Mesendoderm (in vitro differentiated cells): ENCODE data around the gene ZNF428.

ENCODE experiments used
- DNase-seq: peaks from one replicate; pipeline ENCODE4 v3.0.0; 2013
- H2AK5ac ChIP-seq: 2 replicates; pipeline ENCODE4 v1.6.1; 2013; ENCODE audit warnings: low read length, inconsistent platforms
- H2BK120ac ChIP-seq: 2 replicates; pipeline ENCODE4 v1.6.1; 2013; ENCODE audit warnings: low read depth, mild to moderate bottlenecking, low read length, moderate library complexity, mixed read lengths
- H2BK15ac ChIP-seq: replicated peaks from 2 replicates; pipeline ENCODE4 v1.6.1; 2013; ENCODE audit warnings: low read depth, mild to moderate bottlenecking, moderate library complexity
- H2BK5ac ChIP-seq: 2 replicates; pipeline ENCODE4 v1.6.1; 2013; ENCODE audit warnings: low read length, inconsistent platforms
- H3K18ac ChIP-seq: 2 replicates; pipeline ENCODE4 v1.6.1; 2013; ENCODE audit warnings: mild to moderate bottlenecking, low read length, mixed read lengths
- H3K23ac ChIP-seq: one replicate; pipeline ENCODE4 v1.6.1; 2013; ENCODE audit warnings: low read length
- H3K27ac ChIP-seq: 2 replicates; pipeline ENCODE4 v1.5.1; 2013; ENCODE audit warnings: low read depth, mild to moderate bottlenecking, inconsistent platforms, low read length, moderate library complexity
- H3K27me3 ChIP-seq: 2 replicates; pipeline ENCODE4 v1.6.1; 2013; ENCODE audit warnings: low read length, control low read depth, mild to moderate bottlenecking, inconsistent platforms; ENCODE audit not compliant: insufficient read depth, poor library complexity
- H3K36me3 ChIP-seq: 2 replicates; pipeline ENCODE4 v1.6.1; 2013; ENCODE audit warnings: low read length, inconsistent platforms; ENCODE audit not compliant: control insufficient read depth, insufficient read depth
- H3K4ac ChIP-seq: one replicate; pipeline ENCODE4 v1.6.1; 2013; ENCODE audit warnings: low read depth, mild to moderate bottlenecking, low read length, moderate library complexity
- H3K4me1 ChIP-seq: 2 replicates; pipeline ENCODE4 v1.6.1; 2013; ENCODE audit warnings: low read depth, low read length, inconsistent platforms; ENCODE audit not compliant: control insufficient read depth
- H3K4me2 ChIP-seq: 2 replicates; pipeline ENCODE4 v1.6.1; 2013; ENCODE audit warnings: low read length
- H3K4me3 ChIP-seq: 2 replicates; pipeline ENCODE4 v1.5.1; 2013; ENCODE audit warnings: mild to moderate bottlenecking, low read length
- H3K56ac ChIP-seq: one replicate; pipeline ENCODE4 v1.6.1; 2013; ENCODE audit warnings: low read length
- H3K79me1 ChIP-seq: 2 replicates; pipeline ENCODE4 v1.6.1; 2013; ENCODE audit warnings: low read length, inconsistent platforms
- H3K79me2 ChIP-seq: 2 replicates; pipeline ENCODE4 v1.6.1; 2013; ENCODE audit warnings: mild to moderate bottlenecking, low read length; ENCODE audit not compliant: control insufficient read depth, insufficient read depth
- H3K9ac ChIP-seq: 2 replicates; pipeline ENCODE4 v1.6.1; 2013; ENCODE audit warnings: low read length, inconsistent platforms
- H4K5ac ChIP-seq: one replicate; pipeline ENCODE4 v1.6.1; 2013; ENCODE audit warnings: low read length
- H4K8ac ChIP-seq: one replicate; pipeline ENCODE4 v1.6.1; 2013; ENCODE audit warnings: low read depth, mild to moderate bottlenecking, control low read depth, low read length, moderate library complexity
- WGBS: extraction: QIAGEN DNeasy Blood & Tissue Kit; methylation state at CpG from one replicate; pipeline ENCODE4 v1.1.7; 2013; ENCODE audit warnings: low lambda C conversion rate, missing lambda C conversion rate; ENCODE audit not compliant: insufficient coverage; ENCODE audit errors: extremely low coverage; 5-methylcytosine and 5-hydroxymethylcytosine counted together

Gene ZNF428

GRCh38 chr19:43620061-43621001 is 902 bp upstream of the ZNF428 start:
- peak overlapping the region; percentile 66 for H3K4ac ChIP-seq
- H2BK120ac ChIP-seq = no peak overlapping the region
- H3K4me3 ChIP-seq = no peak overlapping the region
- H3K18ac ChIP-seq = peak overlapping the region; percentile 44
- H3K56ac ChIP-seq = peak overlapping the region; percentile 78
- no CpG with 5 or more reads among the region's 23 CpGs for WGBS
- no peaks in the 10 kb centered on the region for H3K36me3 ChIP-seq
- peak overlapping the region; percentile 14 for H3K27ac ChIP-seq
- H2BK15ac ChIP-seq = no peak overlapping the region
- H3K79me1 ChIP-seq = no peaks in the 10 kb centered on the region
- no peak overlapping the region for H4K8ac ChIP-seq
- no peaks in the 10 kb centered on the region for H3K27me3 ChIP-seq
- H3K79me2 ChIP-seq = no peaks in the 10 kb centered on the region
- no peak for DNase-seq
- H3K9ac ChIP-seq = peak overlapping the region; percentile 59
- no peak overlapping the region for H2BK5ac ChIP-seq
- H3K23ac ChIP-seq = no peak overlapping the region
- H2AK5ac ChIP-seq = no peak overlapping the region
- H3K4me2 ChIP-seq = peak overlapping the region; percentile 44
- no peaks in the 10 kb centered on the region for H3K4me1 ChIP-seq
- no peak overlapping the region for H4K5ac ChIP-seq

GRCh38 chr19:43618921-43619261 is 538 bp downstream of the ZNF428 start:
- H3K79me1 ChIP-seq = peaks cover 1% of the 10 kb centered on the region
- no peaks in the 10 kb centered on the region for H3K79me2 ChIP-seq
- H3K18ac ChIP-seq = peak overlapping the region; percentile 77
- DNase-seq = no peak
- no peak overlapping the region for H2BK15ac ChIP-seq
- no peaks in the 10 kb centered on the region for H3K27me3 ChIP-seq
- no peaks in the 10 kb centered on the region for H3K4me1 ChIP-seq
- H3K4ac ChIP-seq = no peak overlapping the region
- H3K4me3 ChIP-seq = peak overlapping the region; percentile 18
- no peak overlapping the region for H2BK5ac ChIP-seq
- H3K9ac ChIP-seq = peak overlapping the region; percentile 71
- no peak overlapping the region for H3K23ac ChIP-seq
- no peak overlapping the region for H4K8ac ChIP-seq
- peak overlapping the region; percentile 77 for H3K56ac ChIP-seq
- H3K36me3 ChIP-seq = no peaks in the 10 kb centered on the region
- H2BK120ac ChIP-seq = no peak overlapping the region
- peak overlapping the region; percentile 28 for H3K4me2 ChIP-seq
- H2AK5ac ChIP-seq = no peak overlapping the region
- WGBS = no CpG with 5 or more reads among the region's 14 CpGs
- peak overlapping the region; percentile 85 for H3K27ac ChIP-seq
- no peak overlapping the region for H4K5ac ChIP-seq

GRCh38 chr19:43616954-43617353 is 2.5 kb downstream of the ZNF428 start:
- no peak overlapping the region for H2AK5ac ChIP-seq
- H2BK15ac ChIP-seq = no peak overlapping the region
- no peak overlapping the region for H3K27ac ChIP-seq
- H4K5ac ChIP-seq = no peak overlapping the region
- peaks cover 1% of the 10 kb centered on the region for H3K79me1 ChIP-seq
- H2BK120ac ChIP-seq = no peak overlapping the region
- no peak overlapping the region for H3K56ac ChIP-seq
- H3K4me2 ChIP-seq = no peak overlapping the region
- no peak overlapping the region for H3K4me3 ChIP-seq
- H3K18ac ChIP-seq = no peak overlapping the region
- no peak overlapping the region for H3K23ac ChIP-seq
- H3K79me2 ChIP-seq = no peaks in the 10 kb centered on the region
- no peaks in the 10 kb centered on the region for H3K36me3 ChIP-seq
- WGBS = no CpG with 5 or more reads among the region's 6 CpGs
- no peaks in the 10 kb centered on the region for H3K4me1 ChIP-seq
- DNase-seq = no peak
- H3K9ac ChIP-seq = no peak overlapping the region
- no peak overlapping the region for H2BK5ac ChIP-seq
- H3K27me3 ChIP-seq = no peaks in the 10 kb centered on the region
- no peak overlapping the region for H4K8ac ChIP-seq
- H3K4ac ChIP-seq = no peak overlapping the region

- no peak overlapping the region for H4K5ac ChIP-seq
- H3K23ac ChIP-seq = no peak overlapping the region
- peaks cover 1% of the 10 kb centered on the region for H3K79me1 ChIP-seq
- no peak overlapping the region for H2BK15ac ChIP-seq
- no peak overlapping the region for H2BK5ac ChIP-seq
- no peak overlapping the region for H4K8ac ChIP-seq
- H3K27me3 ChIP-seq = no peaks in the 10 kb centered on the region
- no peak overlapping the region for H3K27ac ChIP-seq
- H2BK120ac ChIP-seq = no peak overlapping the region
- no peaks in the 10 kb centered on the region for H3K79me2 ChIP-seq
- H3K56ac ChIP-seq = no peak overlapping the region
- no peak for DNase-seq
- H3K4ac ChIP-seq = no peak overlapping the region
- no CpG with 5 or more reads among the region's 1 CpG for WGBS
- H2AK5ac ChIP-seq = no peak overlapping the region
- H3K36me3 ChIP-seq = no peaks in the 10 kb centered on the region
- H3K4me2 ChIP-seq = no peak overlapping the region
- H3K4me3 ChIP-seq = no peak overlapping the region
- no peaks in the 10 kb centered on the region for H3K4me1 ChIP-seq
- H3K18ac ChIP-seq = no peak overlapping the region
- H3K9ac ChIP-seq = no peak overlapping the region
These were observed 3.1 kb downstream of the ZNF428 start for GRCh38 chr19:43616306-43616705.

GRCh38 chr19:43612374-43612773 is 7.1 kb downstream of the ZNF428 start:
- no peaks in the 10 kb centered on the region for H3K79me2 ChIP-seq
- no peak overlapping the region for H3K18ac ChIP-seq
- no peak overlapping the region for H2AK5ac ChIP-seq
- H3K4me2 ChIP-seq = no peak overlapping the region
- H3K56ac ChIP-seq = no peak overlapping the region
- WGBS = no CpG with 5 or more reads among the region's 12 CpGs
- H2BK15ac ChIP-seq = no peak overlapping the region
- no peaks in the 10 kb centered on the region for H3K27me3 ChIP-seq
- H2BK5ac ChIP-seq = no peak overlapping the region
- DNase-seq = peak; percentile 5
- no peaks in the 10 kb centered on the region for H3K36me3 ChIP-seq
- no peak overlapping the region for H3K23ac ChIP-seq
- H3K79me1 ChIP-seq = peaks cover 1% of the 10 kb centered on the region
- no peak overlapping the region for H4K8ac ChIP-seq
- H2BK120ac ChIP-seq = no peak overlapping the region
- H3K4me3 ChIP-seq = no peak overlapping the region
- H3K9ac ChIP-seq = no peak overlapping the region
- H3K4ac ChIP-seq = no peak overlapping the region
- no peak overlapping the region for H4K5ac ChIP-seq
- no peaks in the 10 kb centered on the region for H3K4me1 ChIP-seq
- H3K27ac ChIP-seq = no peak overlapping the region
